Fibroblast of skin of back (primary cell): ENCODE data around the gene FGF22.
"Not testable (repeated sequence)": the region's sequence is repeated elsewhere in the genome, so short reads cannot be mapped to it uniquely, and the experiment has no call there.

Experiments
- DNase-seq: peaks from one replicate; pipeline ENCODE4 v3.0.0-alpha.2; 2013

The FGF22 gene

GRCh38 chr19:607301-608154 is 32.2 kb upstream of the FGF22 start:
- no peak for DNase-seq

DNA sequence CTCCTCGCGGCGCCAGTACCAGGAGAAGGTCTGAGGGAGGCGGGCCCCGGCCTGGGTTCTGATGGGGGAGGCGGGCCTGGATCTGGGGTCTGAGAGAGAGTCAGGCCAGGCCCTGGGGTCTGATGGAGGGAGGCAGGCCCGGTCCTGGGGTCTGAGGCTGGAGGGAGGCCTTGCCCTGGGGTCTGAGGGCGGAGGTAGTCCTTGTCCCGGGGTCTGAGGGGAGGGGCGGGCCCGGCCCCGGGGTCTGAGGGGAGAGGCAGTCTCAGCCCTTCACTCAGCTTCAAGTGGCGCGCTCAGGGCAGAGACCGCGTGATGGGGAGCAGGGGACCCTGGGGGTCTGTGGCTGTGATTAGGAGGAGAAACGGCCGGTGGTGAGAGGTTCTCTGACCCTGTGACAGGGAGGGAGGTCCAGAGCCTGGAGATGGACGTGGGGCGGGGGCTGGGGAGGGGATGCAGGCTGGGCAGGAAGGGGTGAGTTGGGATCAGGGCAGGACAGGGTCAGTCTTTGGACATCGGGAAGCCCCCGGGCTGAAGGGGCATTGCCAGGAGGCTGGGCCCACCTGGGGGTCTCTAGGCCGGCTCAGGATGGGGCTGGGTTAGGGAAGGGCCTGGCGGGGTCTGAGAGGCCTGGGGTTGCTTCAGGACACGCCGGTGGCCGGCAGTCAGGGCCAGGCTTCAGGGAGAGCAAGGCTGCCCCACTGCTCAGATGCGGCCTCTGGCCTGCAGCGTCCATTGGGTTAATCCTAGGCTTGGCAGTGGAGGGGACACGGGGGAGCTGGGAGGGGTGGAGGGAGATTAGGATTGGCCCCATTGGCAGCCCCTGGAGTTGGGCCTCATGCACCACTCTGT is 31.3 kb upstream of the FGF22 start:
- DNase-seq, result no peak

DNA sequence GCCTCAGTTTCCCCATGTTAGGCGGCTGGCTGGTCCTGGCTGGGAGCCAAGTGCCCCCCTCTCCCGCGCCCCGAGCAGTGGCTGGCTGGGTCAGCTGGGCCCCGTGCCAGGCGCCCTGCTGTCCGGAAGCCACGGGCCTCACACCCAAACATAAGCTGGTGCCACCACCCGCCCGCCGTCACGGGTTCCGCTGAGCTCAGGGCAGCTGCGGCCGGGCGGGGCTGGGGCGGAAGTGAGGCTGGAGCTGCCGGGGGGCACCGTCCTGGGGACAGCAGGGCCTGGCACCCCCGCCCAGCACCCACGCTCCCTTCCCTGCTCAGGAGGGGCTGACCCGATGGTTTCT is 30.7 kb upstream of the FGF22 start:
- no peak for DNase-seq

DNA sequence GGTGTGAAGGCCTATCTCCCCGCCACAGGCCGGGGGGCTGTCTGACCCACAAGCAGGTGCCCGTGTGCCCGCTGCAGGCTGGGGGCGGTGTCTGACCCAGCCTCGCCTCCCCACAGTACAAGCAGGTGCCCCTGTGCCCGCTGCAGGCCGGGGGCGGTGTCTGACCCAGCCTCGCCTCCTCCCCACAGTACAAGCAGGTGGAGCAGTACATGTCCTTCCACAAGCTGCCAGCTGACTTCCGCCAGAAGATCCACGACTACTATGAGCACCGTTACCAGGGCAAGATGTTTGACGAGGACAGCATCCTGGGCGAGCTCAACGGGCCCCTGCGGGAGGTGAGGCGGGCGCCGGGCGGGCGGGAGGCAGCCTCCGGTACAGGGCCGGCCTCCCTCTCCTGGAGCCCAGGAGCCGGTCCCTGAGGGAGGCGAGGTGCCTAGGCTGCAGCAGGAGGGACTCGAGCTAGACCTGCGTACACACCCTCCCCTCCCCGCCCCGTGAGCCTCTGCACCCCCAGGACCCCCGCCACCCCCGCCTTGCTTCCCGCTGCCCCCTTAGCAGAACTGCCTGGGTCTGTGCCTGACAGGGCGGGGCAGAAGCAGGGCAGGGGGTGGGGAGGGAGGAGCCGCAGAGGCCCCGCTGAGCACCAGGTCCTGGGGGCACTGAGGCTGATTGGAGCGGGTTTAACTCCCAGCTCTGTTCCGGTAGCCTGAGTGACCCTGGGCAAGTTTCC is 29.4 kb upstream of the FGF22 start:
- DNase-seq, result no peak

GRCh38 chr19:610801-611480 is 28.7 kb upstream of the FGF22 start:
- DNase-seq, result peak; percentile 91

DNA sequence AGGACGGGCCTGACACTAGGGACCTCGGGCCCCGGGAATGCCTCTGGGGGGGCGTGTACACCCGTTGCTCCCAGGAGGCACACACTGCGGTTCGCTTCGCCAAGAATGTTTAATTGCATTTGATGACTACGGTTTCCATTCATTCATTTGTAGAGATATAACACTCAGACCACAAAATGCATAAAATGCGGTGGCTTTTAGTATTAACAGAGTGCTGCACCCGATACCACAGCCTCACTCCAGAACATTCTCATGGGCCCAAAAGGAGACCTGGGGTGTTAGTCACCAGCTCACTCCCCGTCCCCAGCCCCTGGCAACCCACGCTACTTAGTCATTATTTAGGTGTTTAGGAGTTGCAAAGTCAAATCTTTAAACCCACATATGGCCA is 28.2 kb upstream of the FGF22 start:
- peak; percentile 97 for DNase-seq

- DNase-seq, result no peak
These were observed 26.7 kb upstream of the FGF22 start for GRCh38 chr19:612941-613340.

GRCh38 chr19:613732-614567 is 25.7 kb upstream of the FGF22 start:
- no peak for DNase-seq

DNA sequence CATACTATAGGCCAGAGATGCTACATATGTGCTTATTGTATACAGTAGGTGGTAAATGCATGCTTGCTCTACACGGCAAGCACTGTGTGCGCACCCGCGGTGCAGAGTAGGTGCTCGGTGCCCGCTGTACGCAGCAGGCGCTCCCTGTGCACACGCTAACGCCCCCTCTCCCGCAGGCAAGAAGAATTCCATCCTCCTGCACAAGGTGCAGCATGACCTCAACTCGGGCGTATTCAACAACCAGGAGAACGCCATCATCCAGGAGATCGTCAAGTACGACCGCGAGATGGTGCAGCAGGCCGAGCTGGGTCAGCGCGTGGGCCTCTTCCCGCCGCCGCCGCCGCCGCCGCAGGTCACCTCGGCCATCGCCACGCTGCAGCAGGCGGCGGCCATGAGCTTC is 24.1 kb upstream of the FGF22 start:
- no peak for DNase-seq

DNA sequence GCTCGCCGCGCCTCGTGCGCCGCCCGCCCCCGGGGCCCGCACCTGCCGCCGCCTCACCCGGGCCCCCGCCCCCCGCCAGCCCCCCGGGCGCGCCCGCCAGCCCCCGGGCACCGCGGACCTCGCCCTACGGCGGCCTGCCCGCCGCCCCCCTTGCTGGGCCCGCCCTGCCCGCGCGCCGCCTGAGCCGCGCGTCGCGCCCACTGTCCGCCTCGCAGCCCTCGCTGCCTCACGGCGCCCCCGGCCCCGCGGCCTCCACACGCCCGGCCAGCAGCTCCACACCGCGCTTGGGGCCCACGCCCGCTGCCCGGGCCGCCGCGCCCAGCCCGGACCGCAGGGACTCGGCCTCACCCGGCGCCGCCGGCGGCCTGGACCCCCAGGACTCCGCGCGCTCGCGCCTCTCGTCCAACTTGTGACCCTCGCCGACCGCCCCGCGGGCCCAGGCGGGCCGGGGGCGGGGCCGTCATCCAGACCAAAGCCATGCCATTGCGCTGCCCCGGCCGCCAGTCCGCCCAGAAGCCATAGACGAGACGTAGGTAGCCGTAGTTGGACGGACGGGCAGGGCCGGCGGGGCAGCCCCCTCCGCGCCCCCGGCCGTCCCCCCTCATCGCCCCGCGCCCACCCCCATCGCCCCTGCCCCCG is 23.5 kb upstream of the FGF22 start:
- DNase-seq, result no peak

- DNase-seq, result no peak
These were observed 22.7 kb upstream of the FGF22 start for GRCh38 chr19:616747-617526.

- no peak for DNase-seq
These were observed 22.0 kb upstream of the FGF22 start for GRCh38 chr19:617551-618246.

GRCh38 chr19:618247-618619 is 21.4 kb upstream of the FGF22 start:
- no peak for DNase-seq

GRCh38 chr19:618674-619285 is 20.9 kb upstream of the FGF22 start:
- DNase-seq, result no peak

DNA sequence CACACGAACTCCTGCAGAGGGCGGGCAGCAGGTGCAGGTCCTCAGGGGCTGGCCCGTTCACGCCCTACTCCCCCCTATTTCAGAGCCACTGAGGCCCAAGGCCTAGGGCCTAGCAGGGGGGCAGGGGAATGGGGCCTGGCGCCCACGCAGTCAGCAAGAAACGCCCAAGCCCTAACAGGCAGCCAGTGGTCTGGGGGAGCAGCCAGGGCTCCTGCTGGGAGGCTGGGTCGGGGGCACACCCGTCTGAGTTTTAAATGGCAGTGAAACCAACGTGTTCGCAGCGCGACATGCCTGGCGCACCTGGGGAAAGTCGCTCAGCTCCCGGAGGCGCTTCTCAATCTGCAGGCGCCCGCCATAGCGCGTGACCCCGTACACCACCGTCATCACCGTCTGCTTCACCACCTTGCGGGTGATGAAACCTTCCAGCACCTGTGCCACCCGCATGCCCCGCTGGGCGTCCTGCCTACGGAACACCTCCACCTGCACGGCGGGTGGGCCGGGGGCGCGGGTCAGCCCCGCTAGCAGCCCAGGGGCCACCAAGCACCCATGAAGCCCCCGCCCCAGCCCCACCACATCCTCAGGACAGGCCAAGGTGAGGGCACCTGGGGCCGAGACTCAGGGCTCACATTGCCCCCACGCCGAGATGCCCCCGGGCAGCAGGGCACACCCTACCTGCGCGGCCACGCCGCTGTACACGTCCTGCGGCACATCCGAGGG is 20.2 kb upstream of the FGF22 start:
- no peak for DNase-seq

GRCh38 chr19:620166-620862 is 19.4 kb upstream of the FGF22 start:
- DNase-seq, result no peak

- DNase-seq, result not testable (repeated sequence)
These were observed 18.5 kb upstream of the FGF22 start for GRCh38 chr19:621191-621590.

GRCh38 chr19:621819-622218 is 17.9 kb upstream of the FGF22 start:
- DNase-seq, result no peak
